Mesenchymal stem cell (in vitro differentiated cells and primary cell): ENCODE results near the gene RTP4.

ENCODE experiments used
- DNase-seq: peaks from one replicate; pipeline ENCODE4 v3.0.0-alpha.2; 2013
- H2AFZ ChIP-seq: one replicate; pipeline ENCODE4 v1.6.1; 2013; ENCODE audit warnings: low read depth, mild to moderate bottlenecking, control low read depth, inconsistent platforms, low read length, moderate library complexity
- H2AK5ac ChIP-seq: 2 replicates; pipeline ENCODE4 v1.6.1; 2013; ENCODE audit warnings: low read length, moderate library complexity, mild to moderate bottlenecking, inconsistent platforms; ENCODE audit not compliant: severe bottlenecking
- H2BK120ac ChIP-seq: one replicate; pipeline ENCODE4 v1.6.1; 2013; ENCODE audit warnings: low read depth, mild to moderate bottlenecking, inconsistent platforms, low read length, moderate library complexity
- H2BK12ac ChIP-seq, 2 experiments: one replicate each; pipeline ENCODE4 v1.6.1; 2013; ENCODE audit warnings: inconsistent platforms in 2 of 2, low read length in 2 of 2, mild to moderate bottlenecking in 2 of 2, moderate library complexity in 2 of 2, control low read depth in 1 of 2
- H2BK15ac ChIP-seq: one replicate; pipeline ENCODE4 v1.6.1; 2013; ENCODE audit warnings: mild to moderate bottlenecking, low read depth, inconsistent platforms; ENCODE audit not compliant: poor library complexity, severe bottlenecking
- H2BK5ac ChIP-seq: 2 replicates; pipeline ENCODE4 v1.6.1; 2013; ENCODE audit warnings: low read depth, mild to moderate bottlenecking, low read length, control low read depth, inconsistent platforms; ENCODE audit not compliant: poor library complexity, severe bottlenecking
- H3K14ac ChIP-seq, 2 experiments: one replicate each; pipeline ENCODE4 v1.6.1; 2013; ENCODE audit warnings: inconsistent platforms in 2 of 2, low read length in 2 of 2, control low read depth in 1 of 2, mild to moderate bottlenecking in 1 of 2, moderate library complexity in 1 of 2
- H3K18ac ChIP-seq, 2 experiments: one replicate each; pipeline ENCODE4 v1.6.1; 2013; ENCODE audit warnings: inconsistent platforms in 2 of 2, low read length in 2 of 2, control low read depth in 1 of 2, low read depth in 1 of 2, mild to moderate bottlenecking in 1 of 2
- H3K23ac ChIP-seq, 2 experiments: one replicate each; pipeline ENCODE4 v1.6.1; 2013; ENCODE audit warnings: inconsistent platforms in 2 of 2, low read length in 2 of 2, mild to moderate bottlenecking in 2 of 2, moderate library complexity in 2 of 2, control low read depth in 1 of 2
- H3K27ac ChIP-seq: 2 replicates; pipeline ENCODE4 v1.5.1; 2013; ENCODE audit warnings: mild to moderate bottlenecking, moderate library complexity, low read length, control low read depth, inconsistent platforms; ENCODE audit not compliant: poor library complexity, severe bottlenecking
- H3K27me3 ChIP-seq, 2 experiments: 2 replicates each; pipeline versions ENCODE4 v1.6.1 to v1.7.0; 2013; ENCODE audit warnings: low read length in 2 of 2, mild to moderate bottlenecking in 2 of 2, moderate library complexity in 2 of 2, control low read depth in 1 of 2, inconsistent platforms in 1 of 2; ENCODE audit not compliant: control insufficient read depth in 1 of 2, insufficient read depth in 1 of 2
- H3K36me3 ChIP-seq, 2 experiments: 2 replicates each; pipeline versions ENCODE4 v1.6.1 to v1.7.0; 2013; ENCODE audit warnings: low read length in 2 of 2, control low read depth in 1 of 2, inconsistent platforms in 1 of 2, low read depth in 1 of 2, mild to moderate bottlenecking in 1 of 2; ENCODE audit not compliant: insufficient read depth in 2 of 2, control insufficient read depth in 1 of 2
- H3K4ac ChIP-seq, 2 experiments: one replicate each; pipeline ENCODE4 v1.6.1; 2013; ENCODE audit warnings: inconsistent platforms in 2 of 2, low read length in 2 of 2, mild to moderate bottlenecking in 2 of 2, moderate library complexity in 2 of 2, control low read depth in 1 of 2, low read depth in 1 of 2
- H3K4me1 ChIP-seq: 2 replicates; pipeline ENCODE4 v1.6.1; 2013; ENCODE audit warnings: low read depth, low read length, control low read depth; ENCODE audit not compliant: control insufficient read depth, insufficient read depth
- H3K4me2 ChIP-seq: 2 replicates; pipeline ENCODE4 v1.6.1; 2013; ENCODE audit warnings: low read length, mild to moderate bottlenecking, inconsistent platforms; ENCODE audit not compliant: poor library complexity, severe bottlenecking
- H3K4me3 ChIP-seq, 2 experiments: 2 replicates each; pipeline versions ENCODE4 v1.5.1 to v1.7.0; 2013; ENCODE audit warnings: low read length in 2 of 2, mild to moderate bottlenecking in 2 of 2, control low read depth in 1 of 2, low read depth in 1 of 2; ENCODE audit not compliant: insufficient read depth in 1 of 2
- H3K79me1 ChIP-seq: replicated peaks from 2 replicates; pipeline ENCODE4 v1.6.1; 2013; ENCODE audit warnings: mild to moderate bottlenecking, control low read depth, low read length, inconsistent platforms; ENCODE audit not compliant: poor library complexity, severe bottlenecking
- H3K9ac ChIP-seq: 2 replicates; pipeline ENCODE4 v1.7.0; 2013; ENCODE audit warnings: mild to moderate bottlenecking, low read length, moderate library complexity
- H3K9me3 ChIP-seq: 2 replicates; pipeline ENCODE4 v1.7.0; 2013; ENCODE audit warnings: mild to moderate bottlenecking, low read length; ENCODE audit not compliant: control insufficient read depth
- H4K8ac ChIP-seq: one replicate; pipeline ENCODE4 v1.6.1; 2013; ENCODE audit warnings: inconsistent platforms, mild to moderate bottlenecking, low read length, moderate library complexity
- H4K91ac ChIP-seq: one replicate; pipeline ENCODE4 v1.6.1; 2013; ENCODE audit warnings: mild to moderate bottlenecking, low read length, inconsistent platforms
- WGBS: methylation state at CpG from one replicate; pipeline ENCODE4 v1.1.7; 2013; ENCODE audit warnings: mixed read lengths; 5-methylcytosine and 5-hydroxymethylcytosine counted together

RTP4 gene

DNA sequence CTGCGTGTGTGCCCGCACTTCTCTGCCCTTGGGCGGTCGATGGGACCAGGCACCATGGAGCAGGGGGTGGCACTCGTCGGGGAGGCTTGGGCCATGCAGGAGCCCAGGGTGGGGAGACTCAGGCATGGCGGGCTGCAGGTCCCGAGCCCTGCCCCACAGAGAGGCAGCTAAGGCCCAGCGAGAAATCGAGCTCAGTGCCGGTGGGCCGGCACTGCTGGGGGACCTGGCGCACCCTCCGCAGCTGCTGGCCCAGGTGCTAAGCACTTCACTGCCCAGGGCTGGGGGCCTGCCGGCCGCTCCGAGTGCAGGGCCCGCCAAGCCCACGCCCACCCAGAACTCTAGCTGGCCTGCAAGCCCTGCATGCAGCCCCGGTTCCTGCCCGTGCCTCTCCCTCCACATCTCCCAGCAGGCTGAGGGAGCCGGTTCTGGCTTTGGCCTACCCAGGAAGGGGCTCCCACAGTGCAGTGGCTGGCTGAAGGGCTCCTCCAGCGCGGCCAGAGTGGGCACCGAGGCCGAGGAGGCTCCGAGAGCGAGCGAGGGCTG lies 553 bp upstream of the RTP4 start:
- H2BK12ac ChIP-seq = no peak overlapping the region
- H3K18ac ChIP-seq = peak overlapping the region in 1 of 2 experiments; percentile 23
- no peak overlapping the region for H2BK120ac ChIP-seq
- no peaks in the 10 kb centered on the region for H3K4me1 ChIP-seq
- peak overlapping the region; percentile 72 for H4K8ac ChIP-seq
- H3K4me3 ChIP-seq = peak overlapping the region in 1 of 2 experiments; percentile 81
- no peak overlapping the region for H3K14ac ChIP-seq
- H3K79me1 ChIP-seq = no peaks in the 10 kb centered on the region
- no peak overlapping the region for H3K4me2 ChIP-seq
- no peak overlapping the region for H2BK5ac ChIP-seq
- H3K4ac ChIP-seq = no peak overlapping the region
- H2AFZ ChIP-seq = no peak overlapping the region
- peak overlapping the region; percentile 41 for H4K91ac ChIP-seq
- peaks cover 0 to 11% of the 10 kb centered on the region in 2 experiments for H3K27me3 ChIP-seq
- WGBS = 96% methylated on average over 24 of the region's 29 CpGs
- no peak for DNase-seq
- H3K27ac ChIP-seq = no peak overlapping the region
- peaks cover 0 to 12% of the 10 kb centered on the region in 2 experiments for H3K36me3 ChIP-seq
- no peak overlapping the region for H3K23ac ChIP-seq
- H2BK15ac ChIP-seq = no peak overlapping the region
- H3K9ac ChIP-seq = peak overlapping the region; percentile 96
- H3K9me3 ChIP-seq = no peaks in the 10 kb centered on the region
- H2AK5ac ChIP-seq = no peak overlapping the region

DNA sequence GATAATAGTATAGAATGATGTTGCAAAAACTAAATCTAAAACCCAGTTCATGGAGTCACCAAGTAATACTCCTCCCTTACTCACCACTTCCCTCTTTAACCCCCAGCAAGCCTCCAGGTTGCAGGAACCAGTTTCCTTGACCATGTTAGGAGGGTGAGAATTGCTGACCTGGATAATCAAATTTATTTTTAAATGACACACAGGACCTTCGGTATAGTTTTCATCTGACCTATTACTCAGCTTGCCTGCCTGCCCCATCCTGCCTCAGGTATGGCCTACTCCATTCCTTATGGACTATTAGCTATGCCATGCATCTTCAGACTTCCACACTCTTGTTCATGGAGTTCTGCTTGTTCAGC lies 883 bp downstream of the RTP4 start:
- no peaks in the 10 kb centered on the region for H3K79me1 ChIP-seq
- H2BK120ac ChIP-seq = no peak overlapping the region
- H3K4me3 ChIP-seq = peak overlapping the region in 1 of 2 experiments; percentile 81
- peaks cover 0 to 12% of the 10 kb centered on the region in 2 experiments for H3K36me3 ChIP-seq
- no peak overlapping the region for H2AFZ ChIP-seq
- no peak overlapping the region for H3K27ac ChIP-seq
- H3K9ac ChIP-seq = peak overlapping the region; percentile 96
- H4K91ac ChIP-seq = no peak overlapping the region
- H3K4me1 ChIP-seq = no peaks in the 10 kb centered on the region
- H4K8ac ChIP-seq = no peak overlapping the region
- no peaks in the 10 kb centered on the region for H3K9me3 ChIP-seq
- WGBS = 96% methylated on average over 1 of the region's 1 CpG
- no peak overlapping the region for H3K4me2 ChIP-seq
- H2BK12ac ChIP-seq = no peak overlapping the region
- no peak overlapping the region for H3K4ac ChIP-seq
- H2AK5ac ChIP-seq = no peak overlapping the region
- no peak overlapping the region for H2BK5ac ChIP-seq
- H3K18ac ChIP-seq = no peak overlapping the region
- DNase-seq = no peak
- H2BK15ac ChIP-seq = no peak overlapping the region
- H3K14ac ChIP-seq = no peak overlapping the region
- H3K27me3 ChIP-seq = peaks cover 0 to 11% of the 10 kb centered on the region in 2 experiments
- no peak overlapping the region for H3K23ac ChIP-seq

DNA sequence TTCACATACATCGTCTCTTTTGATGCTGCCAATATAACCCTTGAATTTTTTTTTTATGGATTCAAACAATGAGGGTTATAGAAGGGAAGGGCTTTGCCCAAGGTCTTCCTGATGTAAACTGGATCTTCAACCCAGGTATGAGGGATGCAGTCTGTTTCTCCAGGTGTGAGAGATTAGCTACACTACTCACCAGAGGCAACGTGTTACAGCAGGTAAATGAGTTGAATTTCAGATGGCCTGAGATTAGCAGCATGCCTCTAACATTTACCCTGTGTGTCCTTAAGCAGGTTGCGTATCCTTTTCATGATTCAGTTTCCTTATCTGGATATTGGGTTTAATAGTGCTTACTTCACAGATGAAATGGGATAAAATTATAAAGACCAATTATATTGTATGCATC lies 1.9 kb downstream of the RTP4 start:
- Histone ChIP-seq H3K36me3 (peaks cover 0 to 12% of the 10 kb centered on the region in 2 experiments), H3K14ac (no peak overlapping the region), H2BK12ac (no peak overlapping the region), H3K27ac (no peak overlapping the region), H3K23ac (no peak overlapping the region), H3K9ac (no peak overlapping the region), H3K4me3 (no peak overlapping the region), H3K4ac (no peak overlapping the region), H2BK120ac (no peak overlapping the region), H3K4me2 (no peak overlapping the region), H3K9me3 (no peaks in the 10 kb centered on the region), H3K4me1 (no peaks in the 10 kb centered on the region), H3K79me1 (no peaks in the 10 kb centered on the region), H2AK5ac (no peak overlapping the region), H4K91ac (no peak overlapping the region), H3K18ac (no peak overlapping the region), H2BK5ac (no peak overlapping the region), H2AFZ (no peak overlapping the region), H4K8ac (no peak overlapping the region), H2BK15ac (no peak overlapping the region), H3K27me3 (peaks cover 0 to 11% of the 10 kb centered on the region in 2 experiments)
- DNase-seq = no peak
- WGBS = 83% methylated on average over 2 of the region's 3 CpGs

DNA sequence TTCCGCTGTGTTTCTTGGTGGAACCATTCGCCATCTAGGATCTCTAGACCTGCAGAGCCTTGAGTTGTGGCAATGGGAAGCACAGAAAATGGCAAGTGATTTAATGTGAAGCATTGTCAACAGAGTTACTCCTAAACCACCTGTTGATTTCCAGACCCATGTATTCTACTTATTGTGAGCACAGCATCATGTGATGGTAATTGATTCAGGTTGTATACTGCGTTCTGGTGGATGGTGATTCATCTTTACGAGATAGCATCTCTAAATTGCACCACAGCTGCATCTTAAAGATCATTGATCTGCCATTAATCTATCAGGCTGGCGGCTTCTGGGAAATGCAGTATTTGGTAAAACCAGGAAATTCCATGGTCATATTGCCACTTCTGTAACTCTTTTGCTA lies 7.4 kb downstream of the RTP4 start:
- Histone ChIP-seq H3K4me1 (no peaks in the 10 kb centered on the region), H3K4me2 (no peak overlapping the region), H2BK5ac (peak overlapping the region; percentile 68), H3K27me3 (peaks cover 0 to 11% of the 10 kb centered on the region in 2 experiments), H3K9me3 (no peaks in the 10 kb centered on the region), H2BK120ac (no peak overlapping the region), H3K36me3 (peaks cover 0 to 12% of the 10 kb centered on the region in 2 experiments), H2BK15ac (no peak overlapping the region), H2BK12ac (no peak overlapping the region), H2AK5ac (no peak overlapping the region), H3K18ac (no peak overlapping the region), H3K14ac (no peak overlapping the region), H3K79me1 (no peaks in the 10 kb centered on the region), H3K27ac (no peak overlapping the region), H3K4me3 (no peak overlapping the region), H3K4ac (no peak overlapping the region), H2AFZ (no peak overlapping the region), H3K9ac (no peak overlapping the region), H4K8ac (no peak overlapping the region), H4K91ac (no peak overlapping the region), H3K23ac (no peak overlapping the region)
- WGBS = 95% methylated on average over 4 of the region's 5 CpGs
- no peak for DNase-seq
